ENCODE results near the gene U2AF1L4.

The U2AF1L4 gene

GRCh38 chr19:35710784-35711723, 34.2 kb downstream of the U2AF1L4 start:
- no peak for DNase-seq

GRCh38 chr19:35708391-35708790, 36.8 kb downstream of the U2AF1L4 start:
- no peak for DNase-seq

- peak; percentile 68 for DNase-seq
Observed at GRCh38 chr19:35704218-35704617, 41.0 kb downstream of the U2AF1L4 start, which contains the start of gene ZBTB32. Gene ZBTB32 (plus strand): TSS chr19:35704558. CDS start chr19:35714627, 10,069 bp downstream.

- DNase-seq, result no peak
Observed at GRCh38 chr19:35703343-35703742, 41.9 kb downstream of the U2AF1L4 start.

GRCh38 chr19:35702223-35703012, 42.8 kb downstream of the U2AF1L4 start:
- peak; percentile 98 for DNase-seq

- DNase-seq, result no peak
Observed at GRCh38 chr19:35696835-35697234, 48.4 kb downstream of the U2AF1L4 start.

- DNase-seq, result no peak
Observed at GRCh38 chr19:35695895-35696422, 49.3 kb downstream of the U2AF1L4 start.

- peak; percentile 95 for DNase-seq
Observed at GRCh38 chr19:35693835-35694599, 51.2 kb downstream of the U2AF1L4 start.

GRCh38 chr19:35693422-35693821, 51.8 kb downstream of the U2AF1L4 start:
- no peak for DNase-seq
